HepG2 (cell line): Measurements from ENCODE around the gene BPIFB6. TPM values are rescaled to one million over a fixed set of nuclear protein-coding genes. Genes with fewer than 3 reads are reported as not detected.

Experiments
- ATAC-seq: fragments of 200-7000 bp; cut with Tn5 transposase; 3 replicates; pipeline ENCODE4 v1.9.1; 2020; ENCODE audit warnings: mild to moderate bottlenecking, moderate library complexity
- BruUV-seq: library from RNA; stranded (reverse); fragments of 400-500 nt; replicated peaks from 2 replicates; lab custom pipeline; 2021; lab: Mats Ljungman, UMichigan
- CTCF ChIA-PET: fragments of 300-600 bp; formaldehyde crosslinking; extraction: SDS; loops from one replicate; lab custom pipeline; 2021; ENCODE audit warnings: low total read pairs, inconsistent platforms, low intra/inter-chr PET ratio; lab: Yijun Ruan, JAX
- POLR2A ChIA-PET: fragments of 350-600 bp; sonication (Branson Sonifier 250); formaldehyde crosslinking; loops from one replicate; lab custom pipeline; 2020; ENCODE audit warnings: antibody characterized with exemption, inconsistent platforms; lab: Yijun Ruan, JAX
- DNase-seq: peaks from one replicate; pipeline ENCODE4 v3.0.0-alpha.2; 2015; ENCODE audit warnings: low spot score
- FAIRE-seq: peaks from 3 replicates; lab custom pipeline; 2011; peaks lifted over from hg19 to GRCh38; lab: Jason Lieb, UNC
- H2AFZ ChIP-seq: one replicate; pipeline ENCODE4 v1.6.1; 2011; ENCODE audit warnings: low read length, inconsistent platforms
- H3K27ac ChIP-seq: fragments of 300-600 bp; 3 replicates; pipeline ENCODE4 v1.8.0; 2011; ENCODE audit warnings: mixed run types, mild to moderate bottlenecking, mixed read lengths, low read length, inconsistent platforms; ENCODE audit not compliant: insufficient read depth; ENCODE audit errors: extremely low read length
- H3K27me3 ChIP-seq, 2 experiments: fragments of 200-600 bp in 1 of 2; 2 replicates in 1 of 2; 3 replicates in 1 of 2; pipeline versions ENCODE4 v1.6.0 to v1.8.0; 2011; ENCODE audit warnings: low read length in 2 of 2, mild to moderate bottlenecking in 2 of 2, moderate library complexity in 2 of 2, inconsistent platforms in 1 of 2; ENCODE audit not compliant: insufficient read depth in 2 of 2, control insufficient read depth in 1 of 2
- H3K36me3 ChIP-seq, 2 experiments: fragments of 200-600 bp in 1 of 2; replicated peaks in 1 of 2; 2 replicates in 1 of 2; 3 replicates in 1 of 2; pipeline versions ENCODE4 v1.5.1 to v1.8.0; 2011; ENCODE audit warnings: low read length in 2 of 2, inconsistent platforms in 1 of 2; ENCODE audit not compliant: insufficient read depth in 2 of 2, control insufficient read depth in 1 of 2
- H3K4me1 ChIP-seq: 2 replicates; pipeline ENCODE4 v1.5.1; 2012; ENCODE audit warnings: low read length, inconsistent platforms; ENCODE audit not compliant: insufficient read depth
- H3K4me2 ChIP-seq: 2 replicates; pipeline ENCODE4 v1.6.0; 2011; ENCODE audit warnings: low read depth, low read length, inconsistent platforms
- H3K4me3 ChIP-seq, 3 experiments: fragments of 200-600 bp in 1 of 3; sonication (generic), shearing (Covaris generic) in 1 of 3; replicated peaks in 1 of 3; 2 replicates each; pipeline ENCODE4 v1.5.1; 2011 to 2016; ENCODE audit warnings: low read length in 3 of 3, inconsistent platforms in 2 of 3, low read depth in 2 of 3, mild to moderate bottlenecking in 2 of 3, control low read depth in 1 of 3, mixed read lengths in 1 of 3; ENCODE audit not compliant: insufficient read depth in 1 of 3
- H3K79me2 ChIP-seq: one replicate; pipeline ENCODE4 v1.6.1; 2011; ENCODE audit warnings: low read length, inconsistent platforms; ENCODE audit not compliant: insufficient read depth
- H3K9ac ChIP-seq: 2 replicates; pipeline ENCODE4 v1.6.0; 2011; ENCODE audit warnings: mild to moderate bottlenecking, low read depth, low read length, inconsistent platforms; ENCODE audit not compliant: insufficient read depth
- H3K9me3 ChIP-seq: 2 replicates; pipeline ENCODE4 v1.5.1; 2012; ENCODE audit warnings: mild to moderate bottlenecking, low read length
- H4K20me1 ChIP-seq: 2 replicates; pipeline ENCODE4 v1.6.0; 2011; ENCODE audit warnings: inconsistent platforms, mild to moderate bottlenecking, low read length, moderate library complexity; ENCODE audit not compliant: insufficient read depth
- CREBL2 ChIP-seq: sonication (generic); formaldehyde crosslinking; IDR thresholded peaks from 2 replicates; pipeline ENCODE4 v1.8.1; 2023; ENCODE audit warnings: missing genetic modification reagents, mild to moderate bottlenecking, borderline replicate concordance
- HES4 ChIP-seq: sonication (generic); formaldehyde crosslinking; IDR thresholded peaks from 2 replicates; pipeline ENCODE4 v1.9.0; 2021; ENCODE audit warnings: mild to moderate bottlenecking, missing genetic modification reagents, borderline replicate concordance
- HNRNPL ChIP-seq: fragments of 200-400 bp; formaldehyde crosslinking; IDR thresholded peaks from 2 replicates; pipeline ENCODE4 v1.6.1; 2017; ENCODE audit warnings: mild to moderate bottlenecking, low read depth, low read length
- NBN ChIP-seq: fragments of 450-650 bp; conservative IDR thresholded peaks from 2 replicates; pipeline ENCODE4 v1.6.1; 2017
- NONO ChIP-seq, 2 experiments: fragments of 450-650 bp in 1 of 2; sonication (generic) in 1 of 2; formaldehyde crosslinking in 1 of 2; IDR thresholded peaks in 1 of 2; conservative IDR thresholded peaks in 1 of 2; 2 replicates each; pipeline versions ENCODE4 v1.6.1 to v1.8.0; 2017 to 2022; ENCODE audit warnings: mild to moderate bottlenecking in 1 of 2, missing genetic modification reagents in 1 of 2, moderate library complexity in 1 of 2
- NR2F2 ChIP-seq: IDR thresholded peaks from 2 replicates; pipeline ENCODE4 v1.6.1; 2012; ENCODE audit warnings: low read depth, inconsistent platforms, borderline replicate concordance
- NR3C1 ChIP-seq: sonication (generic); formaldehyde crosslinking; IDR thresholded peaks from 2 replicates; pipeline ENCODE4 v1.4.0; 2020; ENCODE audit warnings: missing genetic modification reagents
- RXRA ChIP-seq: sonication (generic); formaldehyde crosslinking; IDR thresholded peaks from 2 replicates; pipeline ENCODE4 v1.5.1; 2020; ENCODE audit warnings: missing genetic modification reagents
- SIN3B ChIP-seq: fragments of 150-350 bp; IDR thresholded peaks from 2 replicates; pipeline ENCODE4 v1.6.1; 2014; ENCODE audit warnings: low read length
- SOX6 ChIP-seq, 2 experiments: fragments of 450-650 bp in 1 of 2; sonication (generic) in 1 of 2; formaldehyde crosslinking in 1 of 2; IDR thresholded peaks; 2 replicates each; pipeline versions ENCODE4 v1.4.0 to v1.6.1; 2017 to 2020; ENCODE audit warnings: antibody characterized with exemption in 1 of 2, mild to moderate bottlenecking in 1 of 2, missing genetic modification reagents in 1 of 2
- THAP9 ChIP-seq: sonication (generic); formaldehyde crosslinking; IDR thresholded peaks from 2 replicates; pipeline ENCODE4; 2020; ENCODE audit warnings: missing genetic modification reagents, mild to moderate bottlenecking, borderline replicate concordance
- ZNF414 ChIP-seq: sonication (generic); formaldehyde crosslinking; IDR thresholded peaks from 2 replicates; pipeline ENCODE4 v1.5.0; 2020; ENCODE audit warnings: missing genetic modification reagents
- ZNF609 ChIP-seq: sonication (generic); formaldehyde crosslinking; IDR thresholded peaks from 2 replicates; pipeline ENCODE4 v1.4.0; 2020; ENCODE audit warnings: mild to moderate bottlenecking, missing genetic modification reagents, borderline replicate concordance
- ZNF746 ChIP-seq: sonication (generic); formaldehyde crosslinking; IDR thresholded peaks from 2 replicates; pipeline ENCODE4 v1.8.0; 2022; ENCODE audit warnings: mild to moderate bottlenecking, missing genetic modification reagents
- WGBS: methylation state at CpG from one replicate; pipeline ENCODE4 v1.1.6; 2017; ENCODE audit warnings: low lambda C conversion rate; 5-methylcytosine and 5-hydroxymethylcytosine counted together
- in situ Hi-C: cut with HindIII; loops from 2 replicates; pipeline ENCODE4 v1.10.0; 2017; ENCODE audit warnings: low pct_unique_long_range_greater_than_20kb; ENCODE audit not compliant: extremely low pct_ligation_motif_present
- intact Hi-C: fragments of 100-400 bp; cut with micrococcal nuclease; formaldehyde crosslinking; loops from one replicate; pipeline ENCODE4 v1.10.0; 2022; ENCODE audit not compliant: unreplicated experiment
- polyA plus RNA-seq, 8 experiments: library from polyadenylated mRNA; depleted of rRNA in 3 of 8; stranded (reverse) in 7 of 8; unstranded in 1 of 8; fragments of >200 nt; fragmentation: Illumina TruSeq in 4 of 8; extraction: Trizol in 4 of 8; gene quantifications; 2 replicates each; pipeline versions ENCODE4 v1.2.1 to v1.2.3, GENCODE V29; 2011 to 2016; ENCODE audit warnings: low read depth in 4 of 8, missing spikeins in 1 of 8, mixed read lengths in 1 of 8; ENCODE audit not compliant: insufficient read depth in 1 of 8
- total RNA-seq, 5 experiments: library from RNA; depleted of rRNA; stranded (reverse); fragments of >200 nt; fragmentation: Illumina TruSeq; extraction: Trizol; gene quantifications; 2 replicates each; pipeline ENCODE4 v1.2.3, GENCODE V29; 2016; ENCODE audit warnings: low read depth in 1 of 5

BPIFB6 gene
- total and polyA plus RNA-seq, 2 of the 13 experiments (the other 11 are each of a cell fraction or from before 2014, with no cell fraction given) = 0.13 to 1.7 TPM

- FAIRE-seq (no peak), ATAC-seq (no peak), DNase-seq (no peak)
- POLR2A ChIA-PET = no interaction called here
- no peaks in the 10 kb centered on the region for H3K9me3 ChIP-seq
- no peak overlapping the region for H3K4me2 ChIP-seq
- H3K9ac ChIP-seq = no peak overlapping the region
- 62% methylated on average over 4 of the region's 4 CpGs for WGBS
- H3K36me3 ChIP-seq = no peaks in the 10 kb centered on the region
- in situ Hi-C loops = no loop called here
- peaks cover 1 to 4% of the 10 kb centered on the region in 2 experiments; a peak in 2 of 5 replicates for H3K27me3 ChIP-seq
- CTCF ChIA-PET = no interaction called here
- BruUV-seq = no TSS peak
- intact Hi-C loops = no loop called here
- no peak overlapping the region for H3K27ac ChIP-seq
- peaks cover 38% of the 10 kb centered on the region for H3K4me1 ChIP-seq
- H3K79me2 ChIP-seq = no peaks in the 10 kb centered on the region
- no peaks in the 10 kb centered on the region for H4K20me1 ChIP-seq
- no peak overlapping the region for H2AFZ ChIP-seq
- H3K4me3 ChIP-seq = no peak overlapping the region
- no peak for TF ChIP-seq ZNF746 (CRISPR knock-in tag)
- TF ChIP-seq NR2F2 = no peak
- TF ChIP-seq HES4 (CRISPR knock-in tag) = no peak
- TF ChIP-seq THAP9 (CRISPR knock-in tag) = no peak
- TF ChIP-seq RXRA (CRISPR knock-in tag) = no peak
- TF ChIP-seq ZNF414 = no peak
- TF ChIP-seq NBN = peak; percentile 92; the same call in 1 of the 2 replicates
- TF ChIP-seq ZNF609 (CRISPR knock-in tag) = no peak
- TF ChIP-seq CREBL2 = no peak
- no peak for TF ChIP-seq NR3C1
- no peak for TF ChIP-seq SIN3B
- TF ChIP-seq HNRNPL = no peak
- 0 out of 2 replicates have a peak, but pooled peaks have one; percentile 31 for TF ChIP-seq SOX6 (IDR thresholded peaks at IDR 0.05)
- no peak for TF ChIP-seq SOX6 (CRISPR knock-in tag; IDR thresholded peaks at IDR 0.05)
- TF ChIP-seq NONO (IDR thresholded peaks at IDR 0.05) = 0 out of 2 replicates have a peak, but pooled peaks have one; percentile 10
- no peak for TF ChIP-seq NONO (CRISPR knock-in tag; conservative IDR thresholded peaks at IDR 0.05)
These were observed 6.8 kb downstream of the BPIFB6 start for GRCh38 chr20:33038243-33038642.
